GM19351 (cell line): ENCODE measurements around the gene ERC2.

Experiments used
- ATAC-seq: cut with Tn5 transposase; IDR thresholded peaks from one replicate; pipeline ENCODE4 v1.9.1; 2021; ENCODE audit warnings: mild to moderate bottlenecking, moderate library complexity; ENCODE audit not compliant: unreplicated experiment

ERC2 gene

GRCh38 chr3:56428667-56429066, 39.6 kb downstream of the ERC2 start:
- ATAC-seq = no peak

- no peak for ATAC-seq
Observed at GRCh38 chr3:56424885-56425284, 43.4 kb downstream of the ERC2 start.

- no peak for ATAC-seq
Observed at GRCh38 chr3:56424336-56424735, 43.9 kb downstream of the ERC2 start.

- no peak for ATAC-seq
Observed at GRCh38 chr3:56423661-56424099, 44.6 kb downstream of the ERC2 start.

- no peak for ATAC-seq
Observed at GRCh38 chr3:56422316-56422715, 46.0 kb downstream of the ERC2 start.

- ATAC-seq = no peak
Observed at GRCh38 chr3:56421205-56421604, 47.1 kb downstream of the ERC2 start.

GRCh38 chr3:56415652-56416051, 52.6 kb downstream of the ERC2 start:
- ATAC-seq = no peak

GRCh38 chr3:56413911-56414310, 54.4 kb downstream of the ERC2 start:
- no peak for ATAC-seq

- no peak for ATAC-seq
Observed at GRCh38 chr3:56411166-56411565, 57.1 kb downstream of the ERC2 start.

GRCh38 chr3:56410576-56410975, 57.7 kb downstream of the ERC2 start:
- no peak for ATAC-seq

- ATAC-seq = no peak
Observed at GRCh38 chr3:56409790-56410189, 58.5 kb downstream of the ERC2 start.

- no peak for ATAC-seq
Observed at GRCh38 chr3:56408761-56409196, 59.5 kb downstream of the ERC2 start.

- no peak for ATAC-seq
Observed at GRCh38 chr3:56406826-56407515, 61.3 kb downstream of the ERC2 start.

GRCh38 chr3:56404884-56405283, 63.4 kb downstream of the ERC2 start:
- ATAC-seq = no peak

GRCh38 chr3:56398659-56399058, 69.6 kb downstream of the ERC2 start:
- ATAC-seq = no peak

GRCh38 chr3:56397798-56398197, 70.5 kb downstream of the ERC2 start:
- no peak for ATAC-seq

GRCh38 chr3:56389183-56389830, 79.0 kb downstream of the ERC2 start:
- no peak for ATAC-seq

GRCh38 chr3:56383092-56383491, 85.2 kb downstream of the ERC2 start:
- ATAC-seq = no peak

GRCh38 chr3:56379723-56380287, 88.5 kb downstream of the ERC2 start:
- no peak for ATAC-seq

- no peak for ATAC-seq
Observed at GRCh38 chr3:56375654-56376053, 92.6 kb downstream of the ERC2 start.

GRCh38 chr3:56373386-56373785, 94.9 kb downstream of the ERC2 start:
- no peak for ATAC-seq
